Fibroblast of lung (primary cell): ENCODE data around the gene DALRD3. TPM values are rescaled to one million over a fixed set of nuclear protein-coding genes. Genes with fewer than 3 reads are reported as not detected.

Experiments used
- DNase-seq, 2 donors: peaks; one replicate each; pipeline versions ENCODE4 v3.0.0 to v3.0.0-alpha.2; 2010; ENCODE audit warnings: low read depth in 2 of 2
- H2AFZ ChIP-seq: 2 replicates; pipeline ENCODE4 v1.5.1; 2012; ENCODE audit warnings: low read length, control low read depth, inconsistent platforms
- H3K27ac ChIP-seq: 2 replicates; pipeline ENCODE4 v1.5.1; 2011; ENCODE audit warnings: low read length, control low read depth; ENCODE audit not compliant: insufficient read depth
- H3K27me3 ChIP-seq: 2 replicates; pipeline ENCODE4 v1.5.1; 2011; ENCODE audit warnings: mild to moderate bottlenecking, low read length; ENCODE audit not compliant: control insufficient read depth, insufficient read depth
- H3K36me3 ChIP-seq: 2 replicates; pipeline ENCODE4 v1.5.1; 2011; ENCODE audit warnings: low read length; ENCODE audit not compliant: control insufficient read depth, insufficient read depth
- H3K4me1 ChIP-seq: 2 replicates; pipeline ENCODE4 v1.5.1; 2011; ENCODE audit warnings: low read length; ENCODE audit not compliant: control insufficient read depth, insufficient read depth; ENCODE audit errors: extremely low read depth
- H3K4me2 ChIP-seq: 2 replicates; pipeline ENCODE4 v1.5.1; 2011; ENCODE audit warnings: low read length, control low read depth; ENCODE audit not compliant: insufficient read depth; ENCODE audit errors: extremely low read depth
- H3K4me3 ChIP-seq, 4 experiments: fragments of 200-600 bp in 1 of 4; sonication (generic) in 1 of 4; replicated peaks in 1 of 4; 2 replicates each; pipeline ENCODE4 v1.5.1; 2011 to 2016; ENCODE audit warnings: low read length in 4 of 4, low read depth in 3 of 4, mild to moderate bottlenecking in 3 of 4, control low read depth in 2 of 4, inconsistent platforms in 1 of 4, mixed read lengths in 1 of 4; ENCODE audit not compliant: insufficient read depth in 1 of 4; ENCODE audit errors: control extremely low read depth in 1 of 4
- H3K79me2 ChIP-seq: 2 replicates; pipeline ENCODE4 v1.5.1; 2012; ENCODE audit warnings: mild to moderate bottlenecking, low read length, inconsistent platforms; ENCODE audit not compliant: control insufficient read depth, insufficient read depth
- H3K9ac ChIP-seq: 2 replicates; pipeline ENCODE4 v1.5.1; 2011; ENCODE audit warnings: mild to moderate bottlenecking, low read length, control low read depth; ENCODE audit not compliant: insufficient read depth
- H3K9me3 ChIP-seq: 2 replicates; pipeline ENCODE4 v1.5.1; 2012; ENCODE audit warnings: low read depth, low read length; ENCODE audit not compliant: control insufficient read depth, insufficient read depth
- H4K20me1 ChIP-seq: 2 replicates; pipeline ENCODE4 v1.5.1; 2011; ENCODE audit warnings: low read length; ENCODE audit not compliant: control insufficient read depth, insufficient read depth; ENCODE audit errors: extremely low read depth
- EZH2 ChIP-seq: IDR thresholded peaks from 2 replicates; pipeline ENCODE4 v1.5.1; 2012; ENCODE audit warnings: low read length, control low read depth, mild to moderate bottlenecking; ENCODE audit errors: missing control alignments
- polyA plus RNA-seq, 2 donors: library from polyadenylated mRNA; depleted of rRNA in 1 of 2; stranded (reverse) in 1 of 2; unstranded in 1 of 2; fragments of >200 nt; gene quantifications; 2 replicates each; pipeline ENCODE4 v1.2.1, GENCODE V29; 2011 to 2012; ENCODE audit warnings: missing spikeins in 1 of 2
- total RNA-seq: library from RNA; depleted of rRNA; stranded (reverse); fragments of >200 nt; gene quantifications from 2 replicates; pipeline ENCODE4 v1.2.1, GENCODE V29; 2014
- TF ChIP-seq, protein P1 (sequence below), 2 donors: IDR thresholded peaks in 1 of 2; conservative IDR thresholded peaks in 1 of 2; 1 replicate in 1 of 2; 2 replicates in 1 of 2; pipeline ENCODE4 v1.5.1; 2011 to 2012; ENCODE audit warnings: low read length in 2 of 2, control low read depth in 1 of 2, inconsistent platforms in 1 of 2, low read depth in 1 of 2, mild to moderate bottlenecking in 1 of 2

DALRD3 gene
- total and polyA plus RNA-seq, 2 donors (not counting 1 experiment from before 2014, with no cell fraction given) = 40.2 to 70.2 TPM

DNA sequence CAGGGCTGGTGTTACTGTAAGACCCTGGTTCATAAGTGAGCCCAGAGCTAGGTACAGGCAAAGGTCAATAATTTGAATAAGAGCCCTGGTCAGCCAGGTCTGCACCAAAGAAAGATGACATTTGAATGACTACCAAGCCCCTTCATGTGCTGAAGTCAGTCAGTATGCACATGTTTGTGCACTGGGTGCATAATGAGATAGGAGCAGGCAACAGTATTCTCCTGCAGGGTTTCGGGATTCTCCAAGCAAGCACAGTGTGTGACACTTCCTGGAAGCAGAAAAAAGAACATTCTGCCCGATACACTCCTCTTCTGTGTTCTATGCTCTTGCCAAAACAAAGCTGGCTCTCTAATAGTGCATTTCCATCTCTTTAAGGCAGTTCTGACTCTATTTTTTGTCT, 16.3 kb upstream of the DALRD3 start:
- Histone ChIP-seq H3K79me2 (no peaks in the 10 kb centered on the region), H3K4me3 (no peak overlapping the region), H3K4me1 (no peaks in the 10 kb centered on the region), H3K9me3 (no peaks in the 10 kb centered on the region), H3K27me3 (no peaks in the 10 kb centered on the region), H3K9ac (no peak overlapping the region), H3K4me2 (no peak overlapping the region), H3K27ac (no peak overlapping the region), H4K20me1 (no peaks in the 10 kb centered on the region), H3K36me3 (peaks cover 9% of the 10 kb centered on the region), H2AFZ (no peak overlapping the region)
- TF ChIP-seq, protein P1, sequence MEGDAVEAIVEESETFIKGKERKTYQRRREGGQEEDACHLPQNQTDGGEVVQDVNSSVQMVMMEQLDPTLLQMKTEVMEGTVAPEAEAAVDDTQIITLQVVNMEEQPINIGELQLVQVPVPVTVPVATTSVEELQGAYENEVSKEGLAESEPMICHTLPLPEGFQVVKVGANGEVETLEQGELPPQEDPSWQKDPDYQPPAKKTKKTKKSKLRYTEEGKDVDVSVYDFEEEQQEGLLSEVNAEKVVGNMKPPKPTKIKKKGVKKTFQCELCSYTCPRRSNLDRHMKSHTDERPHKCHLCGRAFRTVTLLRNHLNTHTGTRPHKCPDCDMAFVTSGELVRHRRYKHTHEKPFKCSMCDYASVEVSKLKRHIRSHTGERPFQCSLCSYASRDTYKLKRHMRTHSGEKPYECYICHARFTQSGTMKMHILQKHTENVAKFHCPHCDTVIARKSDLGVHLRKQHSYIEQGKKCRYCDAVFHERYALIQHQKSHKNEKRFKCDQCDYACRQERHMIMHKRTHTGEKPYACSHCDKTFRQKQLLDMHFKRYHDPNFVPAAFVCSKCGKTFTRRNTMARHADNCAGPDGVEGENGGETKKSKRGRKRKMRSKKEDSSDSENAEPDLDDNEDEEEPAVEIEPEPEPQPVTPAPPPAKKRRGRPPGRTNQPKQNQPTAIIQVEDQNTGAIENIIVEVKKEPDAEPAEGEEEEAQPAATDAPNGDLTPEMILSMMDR (conservative IDR thresholded peaks at IDR 0.05 in 1 of 2, IDR thresholded peaks at IDR 0.05 in 1 of 2; ENCODE audit: low read depth in 1 of 2, low read length in 2 of 2) = no peak
- no peak for TF ChIP-seq EZH2
- no peak for DNase-seq

DNA sequence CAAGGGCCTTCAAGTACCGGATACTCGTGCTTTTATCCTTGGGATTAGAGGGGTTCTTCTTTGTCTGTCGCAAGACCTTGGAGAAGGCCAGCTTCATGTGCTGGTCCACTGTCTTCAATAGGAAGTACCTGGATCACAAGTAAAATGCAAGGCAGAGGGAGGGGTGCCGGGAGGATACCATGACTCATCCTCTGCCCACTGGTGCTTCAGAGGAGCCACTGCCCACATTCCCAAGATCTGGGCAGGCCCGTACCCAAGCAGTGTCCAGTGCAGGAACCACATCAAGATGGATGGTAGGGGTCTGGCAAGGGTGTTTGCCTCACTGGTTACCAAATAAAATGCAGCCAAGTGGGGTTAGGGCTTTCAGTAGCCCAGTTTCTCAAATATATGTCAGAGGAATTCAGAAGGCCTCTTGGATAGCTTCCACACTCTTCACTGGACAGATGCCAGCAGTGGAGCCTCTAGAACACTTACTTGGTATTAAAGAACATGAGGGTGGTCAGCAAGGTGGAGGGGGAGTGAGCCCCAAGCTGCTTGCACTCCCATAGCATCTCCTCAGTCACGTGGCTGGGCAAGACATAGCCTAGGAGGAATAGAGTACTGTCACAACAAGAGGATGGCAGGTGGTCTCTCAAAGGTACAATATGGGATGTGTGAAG, 14.4 kb upstream of the DALRD3 start:
- no peak overlapping the region for H2AFZ ChIP-seq
- no peaks in the 10 kb centered on the region for H3K9me3 ChIP-seq
- no peak overlapping the region for H3K4me2 ChIP-seq
- peaks cover 14% of the 10 kb centered on the region for H3K79me2 ChIP-seq
- peaks cover 5% of the 10 kb centered on the region for H3K4me1 ChIP-seq
- no peaks in the 10 kb centered on the region for H4K20me1 ChIP-seq
- peaks cover 9% of the 10 kb centered on the region for H3K36me3 ChIP-seq
- H3K9ac ChIP-seq = no peak overlapping the region
- H3K4me3 ChIP-seq = no peak overlapping the region
- H3K27ac ChIP-seq = no peak overlapping the region
- H3K27me3 ChIP-seq = no peaks in the 10 kb centered on the region
- TF ChIP-seq, protein P1 (conservative IDR thresholded peaks at IDR 0.05 in 1 of 2, IDR thresholded peaks at IDR 0.05 in 1 of 2; ENCODE audit: low read depth in 1 of 2, low read length in 2 of 2) = no peak
- TF ChIP-seq EZH2 = no peak
- peak in 1 of 2 donors; percentile 43 for DNase-seq

DNA sequence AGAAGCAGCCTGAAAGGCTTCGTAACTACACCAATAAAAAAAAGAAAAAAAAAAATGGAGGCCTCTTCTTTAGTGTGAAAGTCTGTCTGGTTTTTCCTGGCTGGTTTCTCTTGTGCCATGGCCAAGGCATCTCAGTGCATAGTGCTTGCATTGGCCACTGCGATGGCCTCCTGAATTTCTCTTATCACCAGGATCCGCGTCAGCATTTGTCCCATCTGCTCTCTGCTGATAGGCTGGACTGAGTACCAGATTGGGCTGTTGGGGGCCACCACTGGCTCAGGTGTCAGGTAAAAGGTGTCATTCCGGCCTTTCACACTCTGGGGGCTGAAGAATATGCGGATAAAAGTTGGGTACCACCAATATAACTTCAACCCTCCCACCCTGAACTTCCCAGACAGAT, 11.9 kb upstream of the DALRD3 start:
- TF ChIP-seq, protein P1 (conservative IDR thresholded peaks at IDR 0.05 in 1 of 2, IDR thresholded peaks at IDR 0.05 in 1 of 2; ENCODE audit: low read depth in 1 of 2, low read length in 2 of 2) = no peak
- no peak for TF ChIP-seq EZH2
- no peak overlapping the region for H3K9ac ChIP-seq
- DNase-seq = no peak
- no peaks in the 10 kb centered on the region for H3K9me3 ChIP-seq
- no peak overlapping the region for H3K4me3 ChIP-seq
- H3K27ac ChIP-seq = no peak overlapping the region
- H3K27me3 ChIP-seq = no peaks in the 10 kb centered on the region
- peaks cover 7% of the 10 kb centered on the region for H3K4me1 ChIP-seq
- H3K36me3 ChIP-seq = peaks cover 21% of the 10 kb centered on the region
- H3K79me2 ChIP-seq = peaks cover 32% of the 10 kb centered on the region
- no peak overlapping the region for H3K4me2 ChIP-seq
- H2AFZ ChIP-seq = no peak overlapping the region
- H4K20me1 ChIP-seq = no peaks in the 10 kb centered on the region
